CD4-positive, alpha-beta T cell (primary cell): ENCODE data around the gene RNF227. TPM values are rescaled to one million over a fixed set of nuclear protein-coding genes. Genes with fewer than 3 reads are reported as not detected.

Source experiments
- ATAC-seq: fragments of 200-7000 bp; cut with Tn5 transposase; one replicate; pipeline ENCODE4 v1.10.0; 2022; ENCODE audit warnings: mild to moderate bottlenecking; ENCODE audit not compliant: poor library complexity
- CTCF ChIA-PET: fragments of 350-600 bp; sonication (Branson Sonifier 250); formaldehyde crosslinking; loops from one replicate; lab custom pipeline; 2021; ENCODE audit warnings: antibody characterized with exemption, inconsistent platforms; lab: Charles Lee
- POLR2A ChIA-PET: fragments of 350-600 bp; sonication (Branson Sonifier 250); formaldehyde crosslinking; loops from one replicate; lab custom pipeline; 2021; ENCODE audit warnings: antibody characterized with exemption, inconsistent platforms; lab: Charles Lee
- DNase-seq, 14 experiments: peaks; one replicate each; pipeline ENCODE4 v3.0.0-alpha.2; 2013 to 2020; ENCODE audit warnings: mixed read lengths in 2 of 14
- H3K27ac ChIP-seq, 2 donors: one replicate each; pipeline versions ENCODE4 v1.5.1 to v1.7.0; 2013; ENCODE audit warnings: low read length in 2 of 2, low read depth in 1 of 2, mild to moderate bottlenecking in 1 of 2
- H3K27me3 ChIP-seq, 2 experiments: 1 replicate in 1 of 2; 2 replicates in 1 of 2; pipeline versions ENCODE4 v1.6.1 to v1.7.0; 2013; ENCODE audit warnings: low read length in 2 of 2, control low read depth in 1 of 2, mild to moderate bottlenecking in 1 of 2, moderate library complexity in 1 of 2; ENCODE audit not compliant: insufficient read depth in 2 of 2, control insufficient read depth in 1 of 2
- H3K36me3 ChIP-seq: one replicate; pipeline ENCODE4 v1.6.1; 2013; ENCODE audit warnings: low read length, control low read depth; ENCODE audit not compliant: insufficient read depth
- H3K4me1 ChIP-seq: one replicate; pipeline ENCODE4 v1.6.1; 2013; ENCODE audit warnings: low read length, control low read depth; ENCODE audit not compliant: insufficient read depth
- H3K4me3 ChIP-seq: one replicate; pipeline ENCODE4 v1.5.1; 2013; ENCODE audit warnings: mild to moderate bottlenecking, low read length, moderate library complexity
- H3K9me3 ChIP-seq, 2 experiments: 1 replicate in 1 of 2; 2 replicates in 1 of 2; pipeline versions ENCODE4 v1.6.1 to v1.7.0; 2013; ENCODE audit warnings: low read length in 2 of 2, mild to moderate bottlenecking in 2 of 2, control low read depth in 1 of 2, moderate library complexity in 1 of 2; ENCODE audit not compliant: control insufficient read depth in 1 of 2, insufficient read depth in 1 of 2
- H3K27ac Mint-ChIP-seq: one replicate; pipeline ENCODE4 v1.8.0; 2020; ENCODE audit warnings: mixed read lengths
- H3K27me3 Mint-ChIP-seq: one replicate; pipeline ENCODE4 v1.8.0; 2021; ENCODE audit warnings: mixed read lengths
- H3K36me3 Mint-ChIP-seq: one replicate; pipeline ENCODE4 v1.8.0; 2021; ENCODE audit warnings: low read depth, mixed read lengths
- H3K4me1 Mint-ChIP-seq: one replicate; pipeline ENCODE4 v1.8.0; 2021; ENCODE audit warnings: low read depth, mixed read lengths
- H3K4me3 Mint-ChIP-seq: one replicate; pipeline ENCODE4 v1.8.0; 2020; ENCODE audit warnings: mild to moderate bottlenecking, mixed read lengths
- H3K9me3 Mint-ChIP-seq: one replicate; pipeline ENCODE4 v1.8.0; 2020; ENCODE audit warnings: mixed read lengths
- intact Hi-C, 2 experiments: fragments of 100-400 bp; cut with DNase I in 1 of 2; cut with micrococcal nuclease in 1 of 2; formaldehyde crosslinking; loops; one replicate each; pipeline versions ENCODE4 v1.15.1 to v1.9.0; 2023 to 2025; cut with DNase I, micrococcal nuclease
- total RNA-seq, 174 experiments: library from RNA in 2 of 174; stranded (reverse) in 2 of 174; gene quantifications; one replicate each; pipeline ENCODE4 v1.2.3 and lab custom pipeline; 2021 to 2026
- TF ChIP-seq, protein P1 (sequence below): fragments of 200-600 bp; IDR thresholded peaks from one replicate; pipeline ENCODE4 v1.8.0; 2022; ENCODE audit warnings: antibody characterized with exemption, mild to moderate bottlenecking

RNF227 gene
- total RNA-seq, 2 experiments from 2014 or later: 3.2 to 3.5 TPM

- intact Hi-C loops: no loop called here
- H3K9me3 Mint-ChIP-seq: no peaks in the 10 kb centered on the region
- Histone ChIP-seq H3K4me1 (peaks cover 47% of the 10 kb centered on the region), H3K27me3 (no peaks in the 10 kb centered on the region), H3K9me3 (no peaks in the 10 kb centered on the region), H3K36me3 (peaks cover 21% of the 10 kb centered on the region), H3K4me3 (peak overlapping the region; percentile 3), H3K27ac (peak overlapping the region in 1 of 2 donors; percentile 41)
- no peak overlapping the region for H3K27ac Mint-ChIP-seq
- no peak overlapping the region for H3K4me3 Mint-ChIP-seq
- ChIA-PET CTCF (no interaction called here), POLR2A (no interaction called here)
- no peaks in the 10 kb centered on the region for H3K27me3 Mint-ChIP-seq
- TF ChIP-seq, protein P1, sequence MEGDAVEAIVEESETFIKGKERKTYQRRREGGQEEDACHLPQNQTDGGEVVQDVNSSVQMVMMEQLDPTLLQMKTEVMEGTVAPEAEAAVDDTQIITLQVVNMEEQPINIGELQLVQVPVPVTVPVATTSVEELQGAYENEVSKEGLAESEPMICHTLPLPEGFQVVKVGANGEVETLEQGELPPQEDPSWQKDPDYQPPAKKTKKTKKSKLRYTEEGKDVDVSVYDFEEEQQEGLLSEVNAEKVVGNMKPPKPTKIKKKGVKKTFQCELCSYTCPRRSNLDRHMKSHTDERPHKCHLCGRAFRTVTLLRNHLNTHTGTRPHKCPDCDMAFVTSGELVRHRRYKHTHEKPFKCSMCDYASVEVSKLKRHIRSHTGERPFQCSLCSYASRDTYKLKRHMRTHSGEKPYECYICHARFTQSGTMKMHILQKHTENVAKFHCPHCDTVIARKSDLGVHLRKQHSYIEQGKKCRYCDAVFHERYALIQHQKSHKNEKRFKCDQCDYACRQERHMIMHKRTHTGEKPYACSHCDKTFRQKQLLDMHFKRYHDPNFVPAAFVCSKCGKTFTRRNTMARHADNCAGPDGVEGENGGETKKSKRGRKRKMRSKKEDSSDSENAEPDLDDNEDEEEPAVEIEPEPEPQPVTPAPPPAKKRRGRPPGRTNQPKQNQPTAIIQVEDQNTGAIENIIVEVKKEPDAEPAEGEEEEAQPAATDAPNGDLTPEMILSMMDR: no peak
- peak in 2 of 14 experiments; percentile 19 to 46 for DNase-seq
- H3K36me3 Mint-ChIP-seq: peaks cover 4% of the 10 kb centered on the region
- no peak for ATAC-seq
- peaks cover 5% of the 10 kb centered on the region for H3K4me1 Mint-ChIP-seq
Observed at GRCh38 chr17:7881276-7882054, 34.6 kb downstream of the RNF227 start.

DNA sequence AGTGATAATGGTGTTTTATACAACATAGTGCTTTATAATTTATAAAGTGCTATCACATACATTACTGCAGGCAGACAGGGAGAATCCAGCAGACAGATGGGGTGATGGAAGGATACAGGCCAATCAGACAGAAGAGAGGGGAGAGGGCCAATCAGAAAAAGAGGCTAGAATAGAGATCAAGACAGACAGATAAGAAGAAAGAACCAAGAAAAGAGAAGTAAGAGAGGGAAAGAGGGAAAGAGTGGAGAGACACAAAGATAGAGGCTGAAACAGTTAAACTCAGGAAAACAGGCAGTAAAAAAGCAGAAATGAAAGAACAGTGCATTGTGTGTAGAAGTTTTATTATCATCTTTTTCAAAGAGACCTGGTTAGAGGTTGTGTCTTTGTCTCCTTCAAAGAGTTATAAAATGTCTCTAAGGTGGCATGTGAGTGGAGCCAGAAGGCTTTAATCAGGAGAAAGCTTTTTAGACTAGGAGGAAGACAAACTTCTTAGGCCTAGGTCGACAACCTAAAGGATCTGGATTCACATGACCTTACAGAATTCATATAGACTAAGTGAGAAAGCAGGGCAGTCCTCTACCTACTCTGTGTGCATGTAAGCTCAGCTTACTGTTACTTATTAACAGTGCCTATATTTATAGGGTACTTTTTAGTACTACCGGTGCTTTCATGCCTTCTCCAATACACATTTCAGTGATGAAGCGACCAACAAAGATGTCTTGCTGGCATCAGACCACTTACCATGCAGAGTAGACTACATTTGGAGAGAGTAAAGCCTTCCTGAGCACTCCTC, 35.8 kb downstream of the RNF227 start:
- Mint-ChIP-seq H3K27ac (no peak overlapping the region), H3K4me1 (peaks cover 4% of the 10 kb centered on the region), H3K27me3 (no peaks in the 10 kb centered on the region), H3K4me3 (no peak overlapping the region), H3K9me3 (no peaks in the 10 kb centered on the region), H3K36me3 (peaks cover 14% of the 10 kb centered on the region)
- ChIA-PET POLR2A (no interaction called here), CTCF (no interaction called here)
- Histone ChIP-seq H3K27ac (peak overlapping the region; percentile 13 to 41), H3K36me3 (peaks cover 21% of the 10 kb centered on the region), H3K27me3 (no peaks in the 10 kb centered on the region), H3K9me3 (no peaks in the 10 kb centered on the region), H3K4me1 (peaks cover 37% of the 10 kb centered on the region), H3K4me3 (no peak overlapping the region)
- ATAC-seq (no peak), DNase-seq (no peak)
- intact Hi-C loops: no loop called here
- TF ChIP-seq, protein P1: no peak

- peaks cover 9% of the 10 kb centered on the region for H3K4me1 Mint-ChIP-seq
- Histone ChIP-seq H3K27ac (no peak overlapping the region), H3K36me3 (peaks cover 26% of the 10 kb centered on the region), H3K4me1 (peaks cover 33% of the 10 kb centered on the region), H3K4me3 (no peak overlapping the region), H3K9me3 (no peaks in the 10 kb centered on the region), H3K27me3 (no peaks in the 10 kb centered on the region)
- H3K27me3 Mint-ChIP-seq: no peaks in the 10 kb centered on the region
- peaks cover 23% of the 10 kb centered on the region for H3K36me3 Mint-ChIP-seq
- intact Hi-C loops: no loop called here
- TF ChIP-seq, protein P1: no peak
- CTCF ChIA-PET: interaction anchor here (0.9 to 1.6 kb wide), 2 partner anchors 11 to 35 kb away, joined by 3 to 4 read pairs; no protein-coding TSS in a partner anchor
- DNase-seq (no peak), ATAC-seq (no peak)
- no peak overlapping the region for H3K27ac Mint-ChIP-seq
- H3K4me3 Mint-ChIP-seq: no peak overlapping the region
- POLR2A ChIA-PET: interaction anchor here (1.2 kb wide), 1 partner anchor 9 kb away, joined by 3 read pairs; no protein-coding TSS in a partner anchor
- H3K9me3 Mint-ChIP-seq: no peaks in the 10 kb centered on the region
Observed at GRCh38 chr17:7878234-7878633, 37.9 kb downstream of the RNF227 start.
